ENCODE data around the gene STEAP3. TPM values are rescaled to one million over a fixed set of nuclear protein-coding genes. Genes with fewer than 3 reads are reported as not detected.

Gene STEAP3
- total RNA-seq, 2 experiments from 2014 or later: 0.19 TPM; not detected in 1

- H3K36me3 Mint-ChIP-seq: no peaks in the 10 kb centered on the region
- POLR2A ChIA-PET: no interaction called here
- peaks cover 17% of the 10 kb centered on the region for H3K27me3 Mint-ChIP-seq
- no peaks in the 10 kb centered on the region for H3K4me1 Mint-ChIP-seq
- ATAC-seq (ENCODE audit: low read depth) (no peak), DNase-seq (no peak)
- H3K27ac Mint-ChIP-seq: no peak overlapping the region
- no peaks in the 10 kb centered on the region for H3K9me3 Mint-ChIP-seq
- no peak overlapping the region for H3K4me3 Mint-ChIP-seq
Measured at GRCh38 chr2:119190321-119191111, 33.1 kb upstream of the STEAP3 start.

- peaks cover 17% of the 10 kb centered on the region for H3K27me3 Mint-ChIP-seq
- POLR2A ChIA-PET: no interaction called here
- no peaks in the 10 kb centered on the region for H3K4me1 Mint-ChIP-seq
- ATAC-seq (ENCODE audit: low read depth) (no peak), DNase-seq (no peak)
- no peak overlapping the region for H3K4me3 Mint-ChIP-seq
- no peaks in the 10 kb centered on the region for H3K9me3 Mint-ChIP-seq
- H3K36me3 Mint-ChIP-seq: no peaks in the 10 kb centered on the region
- no peak overlapping the region for H3K27ac Mint-ChIP-seq
Measured at GRCh38 chr2:119192893-119193292, 30.7 kb upstream of the STEAP3 start.

- H3K9me3 Mint-ChIP-seq: no peaks in the 10 kb centered on the region
- H3K27ac Mint-ChIP-seq: no peak overlapping the region
- POLR2A ChIA-PET: no interaction called here
- DNase-seq: no peak
- no peak overlapping the region for H3K4me3 Mint-ChIP-seq
- peaks cover 17% of the 10 kb centered on the region for H3K27me3 Mint-ChIP-seq
- H3K4me1 Mint-ChIP-seq: no peaks in the 10 kb centered on the region
- ATAC-seq (ENCODE audit: low read depth): no peak
- H3K36me3 Mint-ChIP-seq: no peaks in the 10 kb centered on the region
Measured at GRCh38 chr2:119195001-119195400, 28.6 kb upstream of the STEAP3 start.

GRCh38 chr2:119195887-119196286 is 27.7 kb upstream of the STEAP3 start:
- POLR2A ChIA-PET: no interaction called here
- H3K4me3 Mint-ChIP-seq: no peak overlapping the region
- H3K4me1 Mint-ChIP-seq: no peaks in the 10 kb centered on the region
- H3K36me3 Mint-ChIP-seq: no peaks in the 10 kb centered on the region
- DNase-seq (no peak), ATAC-seq (ENCODE audit: low read depth) (no peak)
- no peak overlapping the region for H3K27ac Mint-ChIP-seq
- no peaks in the 10 kb centered on the region for H3K9me3 Mint-ChIP-seq
- peaks cover 17% of the 10 kb centered on the region for H3K27me3 Mint-ChIP-seq

GRCh38 chr2:119196301-119197125 is 27.1 kb upstream of the STEAP3 start:
- no peak overlapping the region for H3K27ac Mint-ChIP-seq
- DNase-seq (no peak), ATAC-seq (ENCODE audit: low read depth) (no peak)
- no peaks in the 10 kb centered on the region for H3K9me3 Mint-ChIP-seq
- POLR2A ChIA-PET: no interaction called here
- no peaks in the 10 kb centered on the region for H3K4me1 Mint-ChIP-seq
- no peaks in the 10 kb centered on the region for H3K36me3 Mint-ChIP-seq
- no peak overlapping the region for H3K4me3 Mint-ChIP-seq
- peaks cover 17% of the 10 kb centered on the region for H3K27me3 Mint-ChIP-seq

GRCh38 chr2:119197126-119197405 is 26.6 kb upstream of the STEAP3 start:
- POLR2A ChIA-PET: no interaction called here
- Mint-ChIP-seq H3K27ac (no peak overlapping the region), H3K36me3 (no peaks in the 10 kb centered on the region), H3K27me3 (peaks cover 17% of the 10 kb centered on the region), H3K9me3 (no peaks in the 10 kb centered on the region), H3K4me1 (no peaks in the 10 kb centered on the region), H3K4me3 (no peak overlapping the region)
- ATAC-seq (ENCODE audit: low read depth) (no peak), DNase-seq (no peak)

- H3K4me1 Mint-ChIP-seq: peaks cover under 1% of the 10 kb centered on the region
Measured at GRCh38 chr2:119197529-119198239, 25.9 kb upstream of the STEAP3 start.

GRCh38 chr2:119198240-119198840 is 25.3 kb upstream of the STEAP3 start:
- Mint-ChIP-seq H3K4me1 (peaks cover 2% of the 10 kb centered on the region), H3K36me3 (no peaks in the 10 kb centered on the region), H3K4me3 (no peak overlapping the region), H3K9me3 (no peaks in the 10 kb centered on the region), H3K27ac (no peak overlapping the region), H3K27me3 (peaks cover 16% of the 10 kb centered on the region)
- ATAC-seq (ENCODE audit: low read depth): no peak
- POLR2A ChIA-PET: no interaction called here
- DNase-seq: no peak

More at GRCh38 chr2:119197529-119198239, 25.9 kb upstream of the STEAP3 start:
- DNase-seq (no peak), ATAC-seq (ENCODE audit: low read depth) (no peak)
- H3K27me3 Mint-ChIP-seq: peaks cover 17% of the 10 kb centered on the region
- no peaks in the 10 kb centered on the region for H3K36me3 Mint-ChIP-seq
- no peaks in the 10 kb centered on the region for H3K9me3 Mint-ChIP-seq
- H3K4me3 Mint-ChIP-seq: no peak overlapping the region
- no peak overlapping the region for H3K27ac Mint-ChIP-seq
- POLR2A ChIA-PET: no interaction called here

- no peak overlapping the region for H3K27ac Mint-ChIP-seq
- no peaks in the 10 kb centered on the region for H3K9me3 Mint-ChIP-seq
- H3K4me1 Mint-ChIP-seq: peaks cover 2% of the 10 kb centered on the region
- DNase-seq (no peak), ATAC-seq (ENCODE audit: low read depth) (no peak)
- H3K36me3 Mint-ChIP-seq: no peaks in the 10 kb centered on the region
- H3K4me3 Mint-ChIP-seq: no peak overlapping the region
- POLR2A ChIA-PET: no interaction called here
- peaks cover 4% of the 10 kb centered on the region for H3K27me3 Mint-ChIP-seq
Measured at GRCh38 chr2:119201815-119202214, 21.8 kb upstream of the STEAP3 start.

GRCh38 chr2:119202610-119203310 is 20.9 kb upstream of the STEAP3 start:
- H3K4me1 Mint-ChIP-seq: peaks cover 2% of the 10 kb centered on the region
- no peaks in the 10 kb centered on the region for H3K9me3 Mint-ChIP-seq
- DNase-seq: no peak
- H3K4me3 Mint-ChIP-seq: no peak overlapping the region
- POLR2A ChIA-PET: no interaction called here
- peaks cover 4% of the 10 kb centered on the region for H3K27me3 Mint-ChIP-seq
- H3K36me3 Mint-ChIP-seq: no peaks in the 10 kb centered on the region
- no peak overlapping the region for H3K27ac Mint-ChIP-seq
- no peak for ATAC-seq (ENCODE audit: low read depth)

- ATAC-seq (ENCODE audit: low read depth): no peak
- Mint-ChIP-seq H3K9me3 (no peaks in the 10 kb centered on the region), H3K36me3 (no peaks in the 10 kb centered on the region), H3K4me3 (no peak overlapping the region), H3K4me1 (peaks cover 2% of the 10 kb centered on the region), H3K27me3 (no peaks in the 10 kb centered on the region), H3K27ac (no peak overlapping the region)
- DNase-seq: no peak
- POLR2A ChIA-PET: no interaction called here
Measured at GRCh38 chr2:119204525-119204924, 19.1 kb upstream of the STEAP3 start.

GRCh38 chr2:119205001-119205706 is 18.5 kb upstream of the STEAP3 start:
- ATAC-seq (ENCODE audit: low read depth) (no peak), DNase-seq (no peak)
- Mint-ChIP-seq H3K36me3 (no peaks in the 10 kb centered on the region), H3K27ac (no peak overlapping the region), H3K9me3 (no peaks in the 10 kb centered on the region), H3K4me1 (peaks cover 2% of the 10 kb centered on the region), H3K4me3 (no peak overlapping the region), H3K27me3 (no peaks in the 10 kb centered on the region)
- POLR2A ChIA-PET: no interaction called here
